Measurements from ENCODE around the gene GPX2. TPM values are rescaled to one million over a fixed set of nuclear protein-coding genes. Genes with fewer than 3 reads are reported as not detected.

GPX2 gene
- total and polyA plus RNA-seq, 10 of the 15 experiments (the other 5 are each of a cell fraction or from before 2014, with no cell fraction given) = not detected

- TF ChIP-seq JUND (IDR thresholded peaks at IDR 0.05; ENCODE audit: low read depth, low read length) = no peak
Observed at GRCh38 chr14:64947710-64948611, 5.4 kb upstream of the GPX2 start (continued).

GRCh38 chr14:64946310-64947045, 3.9 kb upstream of the GPX2 start:
- DNase-seq (ENCODE audit: low read depth, low spot score) = no peak
- no peak overlapping the region for H3K9ac ChIP-seq (ENCODE audit: control insufficient read depth, insufficient read depth, low read length)
- no peaks in the 10 kb centered on the region for H4K20me1 ChIP-seq (ENCODE audit: control insufficient read depth, insufficient read depth)
- H3K36me3 ChIP-seq (ENCODE audit: control insufficient read depth in 2 of 2, insufficient read depth in 2 of 2, low read length in 1 of 2) = peaks cover 0 to 2% of the 10 kb centered on the region in 2 experiments; a peak in 1 of 4 replicates
- H2AFZ ChIP-seq (ENCODE audit: control insufficient read depth, low read depth, low read length) = no peak overlapping the region
- no peak for TF ChIP-seq CHD4 (IDR thresholded peaks at IDR 0.05)
- no peak for TF ChIP-seq DPF2 (IDR thresholded peaks at IDR 0.05)
- TF ChIP-seq YBX1 (IDR thresholded peaks at IDR 0.05) = no peak
- no peak for TF ChIP-seq IRF5 (IDR thresholded peaks at IDR 0.05; ENCODE audit: borderline replicate concordance)
- TF ChIP-seq SREBF1 (IDR thresholded peaks at IDR 0.05; ENCODE audit: low read length) = no peak
- no peak for TF ChIP-seq KLF5 (IDR thresholded peaks at IDR 0.05; ENCODE audit: partially characterized antibody)
- no peak for TF ChIP-seq HDAC2 (IDR thresholded peaks at IDR 0.05)
- no peak for TF ChIP-seq SKIL (IDR thresholded peaks at IDR 0.05; ENCODE audit: low read depth, poor library complexity, severe bottlenecking)
- no peak for TF ChIP-seq BACH1 (IDR thresholded peaks at IDR 0.05; ENCODE audit: borderline replicate concordance)
- no peak for TF ChIP-seq RFX5 (IDR thresholded peaks at IDR 0.05; ENCODE audit: low read depth, low read length)
- TF ChIP-seq POLR2A (IDR thresholded peaks at IDR 0.05; ENCODE audit: low read depth, low read length) = no peak
- TF ChIP-seq ATF7 (IDR thresholded peaks at IDR 0.05; ENCODE audit: low read depth) = no peak
- TF ChIP-seq EED (IDR thresholded peaks at IDR 0.05; ENCODE audit: low read depth) = no peak
- 92% methylated on average over 6 of the region's 6 CpGs for WGBS (ENCODE audit: insufficient coverage, insufficient replicate concordance, low lambda C conversion rate, missing lambda C conversion rate)
- H3K4me3 ChIP-seq = no peak overlapping the region
- no peaks in the 10 kb centered on the region for H3K79me2 ChIP-seq (ENCODE audit: control insufficient read depth, insufficient read depth, low read length)
- RAD21 ChIA-PET (ENCODE audit: unreplicated experiment) = no interaction called here
- intact Hi-C loops (cut with micrococcal nuclease; ENCODE audit: unreplicated experiment) (no loop called here), in situ Hi-C loops (cut with MboI) (no loop called here)
- no peak overlapping the region for H3K27ac ChIP-seq (ENCODE audit: control insufficient read depth, insufficient read depth)
- no peak overlapping the region for H3K4me2 ChIP-seq (ENCODE audit: control insufficient read depth, insufficient read depth)
- no peak for FAIRE-seq
- no peak for ATAC-seq
- H3K9me3 ChIP-seq (replicated peaks; ENCODE audit: control insufficient read depth, insufficient read depth, low read length) = no peaks in the 10 kb centered on the region
- CTCF ChIA-PET = no interaction called here
- no TSS peak for BruUV-seq (replicated peaks)
- H3K4me1 ChIP-seq (ENCODE audit: control insufficient read depth, insufficient read depth, low read length) = no peaks in the 10 kb centered on the region
- POLR2A ChIA-PET = no interaction called here
- SMC1A ChIA-PET (ENCODE audit: uncharacterized antibody, unreplicated experiment) = no interaction called here
- no peaks in the 10 kb centered on the region for H3K27me3 ChIP-seq (replicated peaks in 1 of 2; ENCODE audit: control insufficient read depth in 2 of 2, insufficient read depth in 2 of 2, low read length in 1 of 2)

Measured in GM12878 (cell line).